Measurements from ENCODE around the gene BTRC.

GRCh38 chr10:101576211-101576863 is 222.4 kb downstream of the BTRC start:
- TF ChIP-seq EZH2 (IDR thresholded peaks at IDR 0.05; ENCODE audit: borderline replicate concordance, low read depth, low read length, severe bottlenecking) (no peak), CTCF (IDR thresholded peaks at IDR 0.05; ENCODE audit: extremely low read depth in 1 of 2, insufficient read depth in 1 of 2, low read depth in 1 of 2, low read length in 2 of 2) (no peak), POLR2A (IDR thresholded peaks at IDR 0.05; ENCODE audit: low read depth, low read length) (no peak), MYC (IDR thresholded peaks at IDR 0.05; ENCODE audit: low read depth, low read length) (no peak), MAX (IDR thresholded peaks at IDR 0.05; ENCODE audit: insufficient read depth, insufficient read length) (no peak), FOS (IDR thresholded peaks at IDR 0.05; ENCODE audit: borderline replicate concordance, insufficient read depth, low read length) (no peak), JUN (IDR thresholded peaks at IDR 0.05; ENCODE audit: borderline replicate concordance, insufficient read depth, insufficient read length, low read depth) (no peak), POLR2AphosphoS5 (IDR thresholded peaks at IDR 0.05; ENCODE audit: insufficient read depth, low read depth, low read length) (no peak), GATA2 (IDR thresholded peaks at IDR 0.05; ENCODE audit: insufficient read depth, insufficient read length, low read depth, low read length) (no peak)
